Astrocyte of the spinal cord (primary cell): ENCODE data around the gene ITPR2.
A peak's percentile ranks its signal among the peaks of the same experiment; 100 is the strongest.

Experiments
- DNase-seq: peaks from one replicate; pipeline ENCODE4 v3.0.0; 2011; ENCODE audit warnings: low read depth, low spot score
- H3K4me3 ChIP-seq: 2 replicates; pipeline ENCODE4 v1.5.1; 2011; ENCODE audit warnings: low read depth, mild to moderate bottlenecking, low read length, moderate library complexity
- CTCF ChIP-seq: IDR thresholded peaks from 2 replicates; pipeline ENCODE4 v1.5.1; 2012; ENCODE audit warnings: low read depth, mild to moderate bottlenecking, low read length, inconsistent platforms
- in situ Hi-C: cut with HindIII; loops from 2 replicates; pipeline ENCODE4 v1.10.0; 2017; ENCODE audit warnings: low sequenced_read_pairs

Gene ITPR2

GRCh38 chr12:26666286-26666685 lies 166.7 kb downstream of the ITPR2 start:
- in situ Hi-C loops, result no loop called here
- DNase-seq, result no peak
- no peak overlapping the region for H3K4me3 ChIP-seq
- no peak for TF ChIP-seq CTCF

- TF ChIP-seq CTCF, result no peak
- H3K4me3 ChIP-seq, result no peak overlapping the region
- in situ Hi-C loops, result no loop called here
- DNase-seq, result no peak
Measured at GRCh38 chr12:26661399-26661798, 171.6 kb downstream of the ITPR2 start.

DNA sequence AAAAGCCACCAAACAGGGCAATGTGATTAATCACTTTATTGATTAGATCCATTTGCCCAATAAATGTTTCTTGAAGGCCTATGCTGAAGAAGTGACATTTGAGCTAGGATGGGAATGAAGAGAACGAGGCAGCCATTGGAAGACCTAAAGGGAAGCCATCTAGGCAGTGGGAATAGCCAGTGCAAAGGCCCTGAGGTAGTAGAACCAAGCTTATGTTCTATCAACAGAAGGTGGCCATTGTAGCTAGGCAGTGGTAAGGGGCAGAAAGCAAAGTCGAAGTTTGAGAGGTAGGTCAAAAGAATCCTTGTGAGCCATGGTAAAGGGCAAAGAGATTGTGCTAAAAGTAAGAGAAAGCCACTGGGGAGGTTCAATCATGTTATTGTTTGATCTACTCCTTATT lies 173.1 kb downstream of the ITPR2 start:
- DNase-seq, result no peak
- no peak for TF ChIP-seq CTCF
- in situ Hi-C loops, result no loop called here
- H3K4me3 ChIP-seq, result no peak overlapping the region

DNA sequence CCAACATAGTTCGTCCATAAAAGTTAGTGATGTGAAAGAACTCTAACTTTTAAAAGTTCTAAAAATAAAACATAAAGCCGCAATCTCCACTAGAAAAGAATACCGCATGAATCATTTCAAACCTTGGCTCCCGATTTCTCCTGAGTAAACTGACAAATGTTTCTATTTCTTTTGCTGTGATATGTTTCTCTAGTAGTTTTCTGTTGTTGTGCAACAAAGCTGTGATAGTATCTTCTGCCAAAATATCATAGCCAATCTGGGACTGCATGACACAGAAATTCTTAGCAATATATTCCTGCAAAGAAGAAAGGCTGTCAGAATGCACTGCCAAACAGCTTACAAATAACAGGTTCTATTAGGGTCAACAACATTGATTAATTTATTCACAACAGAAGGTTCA lies 174.0 kb downstream of the ITPR2 start:
- no peak overlapping the region for H3K4me3 ChIP-seq
- no peak for TF ChIP-seq CTCF
- in situ Hi-C loops, result no loop called here
- no peak for DNase-seq

DNA sequence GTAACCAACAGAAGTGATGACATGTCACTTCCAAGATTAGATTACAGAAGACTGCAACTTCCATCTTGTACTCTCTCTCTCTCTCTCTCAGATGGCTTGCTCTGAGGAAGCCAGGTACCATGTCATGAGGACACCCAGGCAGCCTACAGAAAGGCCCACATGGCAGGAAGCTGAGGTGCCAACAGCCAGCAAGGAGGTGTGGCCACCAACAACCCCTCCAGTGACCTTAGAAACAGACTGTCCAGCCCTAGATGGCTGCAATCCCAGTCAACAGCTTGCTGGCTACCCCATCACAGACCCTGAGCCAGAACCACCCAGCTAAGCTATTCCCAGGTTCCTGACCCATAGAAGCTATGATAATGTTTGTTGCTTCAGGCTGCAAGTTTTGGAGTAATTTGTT lies 178.4 kb downstream of the ITPR2 start:
- H3K4me3 ChIP-seq, result no peak overlapping the region
- no peak for DNase-seq
- no peak for TF ChIP-seq CTCF
- in situ Hi-C loops, result no loop called here

DNA sequence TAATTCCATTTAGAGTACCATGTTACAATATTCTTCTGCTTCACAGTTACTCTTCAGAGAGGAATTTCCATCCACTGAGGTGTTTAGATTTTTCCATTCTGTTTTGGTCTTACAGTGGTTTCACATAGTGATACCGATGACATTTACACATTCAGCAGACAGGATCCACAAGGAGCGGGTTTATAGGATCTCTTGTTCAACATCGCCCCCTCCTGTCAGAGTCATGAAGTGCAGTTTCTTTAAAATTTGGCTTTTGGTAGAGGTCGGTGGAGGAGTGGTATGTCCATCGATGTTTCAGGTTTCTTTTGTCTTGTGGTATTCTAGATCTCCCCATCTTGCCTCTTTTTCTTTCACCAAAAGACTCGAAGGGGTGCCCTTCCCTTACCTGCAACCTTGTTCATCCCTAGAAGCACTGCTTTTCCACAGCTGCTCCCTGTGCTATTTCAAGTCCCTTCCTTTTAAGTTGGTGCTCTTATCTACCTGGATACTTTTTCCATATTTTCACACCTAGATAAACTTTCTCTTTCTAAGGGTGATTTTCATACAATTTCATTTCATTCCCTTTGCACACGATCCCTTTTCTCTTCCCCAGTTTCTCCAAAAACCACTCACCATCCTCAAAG lies 181.3 kb downstream of the ITPR2 start:
- in situ Hi-C loops, result no loop called here
- DNase-seq, result peak; percentile 81
- TF ChIP-seq CTCF, result peak; percentile 75
- no peak overlapping the region for H3K4me3 ChIP-seq

- in situ Hi-C loops, result no loop called here
- no peak overlapping the region for H3K4me3 ChIP-seq
- TF ChIP-seq CTCF, result no peak
- DNase-seq, result no peak
Measured at GRCh38 chr12:26651036-26651435, 182.0 kb downstream of the ITPR2 start.
